G401.6 (cell line): ENCODE measurements around the gene CHI3L2.
"Not testable (repeated sequence)": the region's sequence is repeated elsewhere in the genome, so short reads cannot be mapped to it uniquely, and the experiment has no call there.

Experiments
- FAIRE-seq: peaks from 2 replicates; lab custom pipeline; 2012; peaks lifted over from hg19 to GRCh38; lab: Jason Lieb, UNC

Gene CHI3L2

DNA sequence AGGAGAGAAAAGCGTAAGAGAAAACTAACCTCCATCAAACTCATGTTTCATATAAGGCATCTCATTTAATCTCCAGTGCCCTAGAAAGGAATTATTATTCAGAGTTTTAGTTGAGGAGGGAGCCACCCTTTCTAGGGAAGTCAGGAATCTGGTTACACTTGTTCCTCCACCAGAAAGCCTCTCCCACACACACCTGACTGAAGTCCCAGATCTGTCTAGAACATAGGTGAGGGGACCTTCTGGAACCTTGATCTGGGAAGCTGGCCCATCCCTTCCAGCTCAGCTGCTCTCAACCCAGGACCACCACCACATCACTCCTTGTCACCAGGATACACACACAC is 25.2 kb upstream of the CHI3L2 start:
- no peak for FAIRE-seq

DNA sequence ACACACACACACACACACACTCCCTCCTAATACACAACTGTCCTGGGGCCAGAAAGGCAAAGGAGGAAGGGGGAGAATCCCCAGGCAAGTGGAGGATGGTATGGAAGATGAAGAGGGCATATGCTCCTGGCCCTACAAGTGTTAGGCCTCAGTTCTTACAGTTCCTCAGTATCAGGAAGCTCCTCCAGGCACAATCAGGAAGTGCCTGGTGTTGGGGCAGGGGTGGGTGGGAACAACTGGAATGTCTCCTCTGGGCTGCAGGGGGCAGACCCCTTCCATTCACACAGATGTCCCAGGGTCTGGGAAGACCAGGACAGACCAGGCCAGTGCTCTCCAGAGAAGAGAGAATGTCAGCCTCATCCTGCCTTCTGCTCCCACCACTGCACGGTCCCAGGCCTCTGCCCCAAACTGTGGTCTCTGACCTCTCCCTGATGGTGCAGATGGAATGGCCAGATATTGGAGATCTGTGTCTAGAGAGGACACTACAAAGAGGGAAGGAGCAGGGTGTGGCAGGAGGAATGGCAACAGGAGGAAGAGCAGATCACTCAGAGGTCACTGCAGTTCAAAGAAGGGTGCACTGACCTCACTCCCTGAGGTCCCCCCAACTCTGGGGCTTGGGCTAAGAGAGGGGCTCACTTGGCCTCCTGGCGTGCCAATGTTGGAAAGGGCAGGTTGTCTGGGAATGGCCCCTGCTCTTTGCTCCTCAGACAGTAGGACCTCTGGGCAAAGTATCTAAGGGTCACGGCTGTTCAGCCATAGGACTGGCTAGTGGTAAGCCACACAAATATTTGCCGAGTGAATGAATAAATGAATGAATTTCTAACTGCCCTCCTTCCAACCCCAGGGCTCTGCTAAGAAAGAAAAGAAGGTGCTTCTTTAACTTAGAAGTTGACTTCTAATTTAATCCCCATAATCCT is 24.5 kb upstream of the CHI3L2 start:
- no peak for FAIRE-seq

DNA sequence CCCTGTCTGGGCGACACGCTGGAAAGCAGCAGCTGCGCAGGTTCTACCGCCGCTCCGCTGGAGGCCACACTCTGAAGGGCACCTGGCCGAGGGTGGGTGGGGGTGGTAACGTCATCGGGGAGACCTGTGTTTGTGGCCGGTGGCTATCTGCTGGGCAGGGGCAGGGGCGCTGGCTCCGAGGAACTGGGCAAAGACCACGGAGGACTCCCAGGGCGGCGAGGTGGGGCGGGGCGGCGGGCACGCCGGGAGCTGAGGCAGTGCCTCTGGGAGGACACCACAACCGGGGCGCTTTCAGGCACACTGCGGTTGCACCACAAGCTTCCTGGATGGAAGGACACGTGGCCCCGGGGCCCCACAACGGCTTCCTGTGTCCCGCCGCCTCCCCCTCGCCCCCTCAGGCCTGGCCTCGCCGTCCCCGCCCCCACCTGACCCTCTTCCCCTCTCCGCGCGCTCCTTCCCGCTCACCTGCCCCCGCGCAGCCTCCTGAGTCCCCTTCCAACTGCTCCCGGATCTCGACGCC is 23.8 kb upstream of the CHI3L2 start:
- no peak for FAIRE-seq

DNA sequence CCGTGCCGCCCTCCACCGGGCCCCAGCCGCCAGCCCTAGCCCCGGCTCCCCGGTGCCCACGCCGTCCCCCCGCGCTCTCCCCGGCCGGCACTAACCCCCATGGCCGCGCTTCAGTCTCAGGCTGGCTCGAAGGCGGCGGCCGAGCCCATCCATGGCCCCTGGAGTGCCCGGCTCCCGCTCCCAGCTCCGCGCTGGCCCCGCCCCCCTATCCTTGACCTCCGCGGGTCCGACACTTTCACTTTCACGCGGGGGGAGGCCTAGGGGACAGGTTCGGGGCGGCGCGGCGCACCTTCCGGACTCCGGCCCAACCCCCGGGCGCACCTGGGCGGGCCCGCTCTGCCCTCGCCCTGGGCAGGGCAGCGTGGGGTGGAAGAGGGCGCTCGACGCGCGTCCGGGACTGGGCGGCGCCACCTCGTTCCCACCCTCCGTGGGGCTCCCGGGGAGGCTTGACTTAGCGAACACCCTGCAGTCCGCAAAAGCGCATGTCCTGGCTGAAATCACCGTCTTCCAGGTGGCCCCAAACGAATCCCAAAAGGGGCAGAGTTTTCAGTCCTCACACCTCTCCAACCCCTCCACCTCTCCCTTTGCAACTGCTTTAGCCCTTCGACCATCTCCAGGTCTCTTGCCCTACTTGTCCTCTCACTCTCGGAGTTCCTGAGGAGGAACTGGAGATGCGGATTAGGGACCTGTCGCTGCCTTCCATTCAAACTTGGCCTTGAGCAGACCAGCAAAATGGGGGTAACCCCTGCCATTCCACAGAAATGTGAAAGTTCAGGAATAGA is 23.1 kb upstream of the CHI3L2 start:
- no peak for FAIRE-seq

DNA sequence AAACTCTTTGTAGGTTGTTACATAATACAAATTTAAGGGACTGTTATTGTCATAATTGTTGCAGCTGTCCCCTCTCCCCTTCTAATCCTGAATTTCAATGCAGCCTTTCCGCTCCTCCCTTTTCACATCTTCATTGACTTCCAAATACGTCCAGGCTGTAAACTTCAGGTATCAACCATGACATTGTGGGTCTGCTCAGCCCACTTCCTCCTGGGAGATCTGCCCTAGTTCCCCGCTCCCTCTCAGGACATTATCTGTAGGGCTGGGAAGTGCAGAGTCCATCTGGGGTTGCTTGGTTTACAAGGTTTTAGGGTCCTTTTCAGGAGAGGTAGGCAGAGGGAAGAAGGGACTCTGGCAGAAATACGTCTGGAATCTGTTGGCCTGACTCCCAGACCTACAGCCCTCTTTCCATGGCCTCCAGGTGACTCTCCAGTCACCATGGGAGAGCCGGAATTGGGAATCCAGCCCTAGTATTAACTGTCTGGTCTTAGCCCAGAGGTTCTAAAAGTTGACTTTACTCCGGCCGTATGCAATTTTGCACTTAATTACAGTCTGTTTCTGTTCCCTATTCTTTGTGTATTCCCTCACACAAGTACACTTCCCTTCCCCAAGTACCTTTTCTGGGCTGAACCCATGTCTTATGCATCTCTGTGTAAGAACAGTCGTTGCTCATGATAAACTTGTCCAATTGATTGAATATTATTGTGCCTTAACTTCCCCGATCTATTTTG is 22.4 kb upstream of the CHI3L2 start:
- no peak for FAIRE-seq

DNA sequence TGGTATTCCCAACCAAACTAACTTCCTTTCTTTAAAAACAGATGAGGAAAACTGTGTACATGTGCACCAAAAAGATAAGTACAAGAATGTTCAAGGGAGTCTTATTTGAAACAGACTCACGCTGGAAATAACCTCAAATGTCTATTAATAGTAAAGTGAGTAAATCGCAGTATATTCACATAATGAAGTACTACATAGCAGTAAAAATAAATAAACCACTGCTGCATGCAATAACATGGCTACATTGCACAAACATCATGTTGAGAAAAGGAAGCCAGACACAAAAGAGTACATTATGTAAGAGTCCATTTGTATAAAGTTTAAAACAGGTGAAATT is 21.8 kb upstream of the CHI3L2 start:
- FAIRE-seq: no peak

DNA sequence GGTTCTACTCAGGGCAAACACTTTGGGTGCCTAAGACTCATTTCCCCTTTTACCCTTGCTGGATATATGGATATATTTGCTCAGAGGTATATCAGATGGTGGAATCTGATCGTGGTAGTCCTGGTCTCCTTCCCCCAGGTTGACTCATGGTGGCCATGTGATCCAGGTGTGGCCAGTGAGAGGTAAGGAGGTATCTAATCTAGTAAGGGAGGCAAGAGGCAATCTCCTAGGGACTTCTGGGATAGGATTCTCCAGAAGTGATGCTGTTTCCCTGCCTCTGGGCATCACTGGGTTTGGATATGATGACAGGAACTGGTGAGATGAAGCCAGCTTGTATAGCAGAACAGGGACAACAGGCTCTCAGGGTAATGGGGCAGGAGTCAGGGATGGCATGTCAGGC is 18.6 kb upstream of the CHI3L2 start:
- no peak for FAIRE-seq

DNA sequence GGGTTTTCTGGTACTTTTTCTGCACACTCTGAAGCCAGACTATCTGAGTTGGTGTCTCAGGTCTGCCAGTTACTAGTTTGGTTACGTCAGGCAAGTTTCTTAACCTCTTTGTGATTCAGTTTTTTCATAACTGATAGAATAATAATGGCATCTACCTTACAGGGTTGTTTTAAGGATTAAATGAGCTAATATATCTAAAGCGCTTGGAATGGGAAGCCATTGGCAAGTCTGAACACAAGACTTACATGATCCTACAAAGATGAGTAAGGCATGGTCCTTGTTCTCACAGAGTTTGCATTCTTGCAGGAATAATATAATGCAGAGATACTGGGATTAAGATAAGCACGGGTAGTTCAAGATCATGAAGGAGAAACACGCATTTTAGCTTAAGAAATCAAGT is 17.9 kb upstream of the CHI3L2 start:
- FAIRE-seq: no peak

DNA sequence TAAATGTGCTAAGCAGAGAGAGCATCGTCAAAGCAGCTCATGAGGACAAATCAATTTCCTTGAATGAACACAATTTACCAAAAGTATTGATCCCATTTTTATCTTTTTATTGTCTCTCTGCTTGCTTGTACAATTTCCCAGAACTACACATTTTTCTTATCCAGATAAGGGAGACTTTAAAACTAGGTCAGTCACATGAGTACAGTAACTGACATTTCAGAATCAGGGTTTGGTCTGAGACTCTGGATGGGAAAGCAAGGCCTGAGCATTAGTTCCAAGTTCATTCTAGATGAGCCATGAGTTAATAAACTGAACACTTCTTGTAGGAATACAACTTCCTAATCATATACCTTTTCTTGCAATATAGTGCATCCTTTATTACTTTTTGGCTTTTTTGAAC is 15.6 kb upstream of the CHI3L2 start:
- no peak for FAIRE-seq

DNA sequence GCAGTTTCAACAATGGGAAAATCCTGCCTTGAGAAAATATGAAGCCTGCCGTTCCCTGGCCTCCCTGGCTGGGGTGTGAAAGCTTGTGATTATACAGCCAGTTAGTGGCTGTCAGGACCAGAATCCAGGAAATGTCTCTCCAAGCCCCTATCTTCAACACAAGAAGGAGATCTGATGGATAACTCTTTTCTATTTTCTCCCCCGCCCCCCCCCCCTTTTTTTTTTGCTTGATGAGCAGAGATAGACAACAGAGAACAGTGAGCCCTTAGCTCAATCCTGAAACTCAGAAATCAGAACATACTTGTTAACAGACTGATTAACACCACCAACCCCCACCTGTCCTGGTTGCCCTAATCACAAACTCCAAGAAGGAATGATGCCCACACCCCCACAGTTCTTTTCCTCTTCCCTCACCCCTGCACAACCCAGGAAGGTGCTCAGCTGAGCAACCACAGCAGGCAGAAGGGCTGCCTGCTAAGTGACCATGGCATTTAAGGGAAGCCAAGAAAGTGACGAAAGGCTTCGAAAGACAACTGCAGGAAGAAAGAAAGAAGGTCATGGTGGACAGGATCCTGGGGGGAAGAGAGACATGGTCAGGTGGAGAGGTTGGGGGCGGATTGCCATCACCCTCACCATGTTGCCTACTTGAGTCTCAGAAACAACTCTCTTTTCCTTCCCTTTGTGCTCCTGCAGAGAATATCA is 14.7 kb upstream of the CHI3L2 start:
- no peak for FAIRE-seq

DNA sequence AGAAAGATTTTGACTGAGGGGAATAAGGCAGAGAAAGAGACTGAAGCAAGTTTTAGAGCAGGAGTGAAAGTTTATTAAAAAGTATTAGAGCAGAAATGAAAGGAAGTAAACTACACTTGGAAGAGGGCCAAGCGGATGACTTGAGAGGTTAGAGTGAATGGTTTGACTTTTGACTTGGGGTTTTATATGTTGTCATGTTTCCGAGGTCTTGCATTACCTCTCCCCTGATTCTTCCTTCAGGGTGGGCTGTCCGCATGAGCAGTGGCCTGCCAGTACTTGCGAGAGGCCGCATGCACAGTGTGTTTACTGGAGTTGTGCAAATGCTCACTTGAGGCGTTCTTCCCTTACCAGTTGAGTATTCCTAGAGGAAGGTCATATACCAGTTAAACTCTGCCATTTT is 14.1 kb upstream of the CHI3L2 start:
- FAIRE-seq: no peak

DNA sequence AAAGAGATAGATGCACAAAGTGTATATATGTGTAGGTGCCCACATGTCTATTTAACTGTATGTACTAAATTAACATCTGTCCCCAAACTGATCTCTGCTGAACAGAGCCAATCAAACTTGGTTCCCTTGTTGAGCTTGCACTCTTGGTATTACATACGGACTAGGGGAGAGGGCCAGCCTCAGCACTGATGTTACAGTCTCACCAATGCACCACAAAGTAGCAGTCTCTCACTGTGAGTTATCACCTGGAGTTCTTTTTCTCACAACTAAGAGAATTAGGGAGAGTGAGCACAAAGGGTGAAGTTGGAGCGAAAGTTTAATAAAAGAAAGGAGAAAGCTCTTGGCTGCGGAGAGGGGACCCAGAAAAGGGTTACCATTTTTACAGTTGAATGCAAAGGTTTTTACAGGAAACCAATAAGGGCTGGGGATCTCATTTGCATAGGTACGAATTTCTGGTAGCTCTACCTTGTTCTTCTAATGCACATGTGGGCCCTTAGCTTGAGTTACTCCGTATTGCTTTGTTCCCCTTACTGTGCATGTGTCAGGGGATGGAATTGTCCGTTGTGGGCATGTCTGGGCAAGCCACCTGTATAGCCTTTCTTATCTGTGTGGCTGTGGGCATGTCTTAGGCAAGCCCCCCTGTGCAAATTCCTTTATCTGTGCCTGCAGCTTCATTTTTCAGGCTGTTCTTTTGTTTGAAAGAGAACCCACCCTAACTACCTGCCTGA is 13.3 kb upstream of the CHI3L2 start:
- no peak for FAIRE-seq

DNA sequence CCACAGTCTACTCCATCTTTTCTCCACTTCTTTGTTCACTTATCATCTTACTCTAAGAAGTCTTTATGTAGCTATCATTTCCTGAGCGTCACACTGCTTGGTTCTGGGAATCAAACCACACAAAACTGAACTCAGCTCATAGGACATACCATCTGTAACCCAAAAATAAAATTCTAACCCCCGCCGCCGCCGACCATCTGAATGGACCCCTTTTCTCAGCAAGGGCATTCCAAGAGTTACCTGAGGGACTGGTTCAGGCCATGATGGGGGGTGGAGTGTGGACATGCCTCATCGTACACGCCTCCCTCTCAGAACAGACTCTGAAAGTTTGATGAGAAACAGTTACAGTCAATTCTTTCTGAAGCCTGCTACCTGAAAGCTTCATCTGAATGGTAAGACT is 12.6 kb upstream of the CHI3L2 start:
- FAIRE-seq: no peak

DNA sequence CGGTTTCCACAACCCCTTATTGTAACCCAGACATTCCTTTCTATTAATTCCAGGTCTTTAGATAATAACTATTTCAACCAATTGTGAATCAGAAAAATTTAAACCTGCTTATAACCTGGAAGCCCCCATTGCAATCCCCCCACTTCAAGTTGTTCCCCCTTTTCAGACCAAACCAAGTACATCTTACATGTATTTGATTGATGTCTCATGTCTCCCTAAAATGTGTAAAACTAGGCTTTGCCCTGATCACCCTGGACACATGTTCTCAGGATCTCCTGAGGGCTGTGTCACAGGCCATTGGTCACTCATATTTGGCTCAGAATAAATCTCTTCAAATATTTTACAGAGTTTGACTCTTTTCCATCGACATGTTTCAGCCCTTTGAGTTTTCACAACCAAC is 12.2 kb upstream of the CHI3L2 start:
- not testable (repeated sequence) for FAIRE-seq

DNA sequence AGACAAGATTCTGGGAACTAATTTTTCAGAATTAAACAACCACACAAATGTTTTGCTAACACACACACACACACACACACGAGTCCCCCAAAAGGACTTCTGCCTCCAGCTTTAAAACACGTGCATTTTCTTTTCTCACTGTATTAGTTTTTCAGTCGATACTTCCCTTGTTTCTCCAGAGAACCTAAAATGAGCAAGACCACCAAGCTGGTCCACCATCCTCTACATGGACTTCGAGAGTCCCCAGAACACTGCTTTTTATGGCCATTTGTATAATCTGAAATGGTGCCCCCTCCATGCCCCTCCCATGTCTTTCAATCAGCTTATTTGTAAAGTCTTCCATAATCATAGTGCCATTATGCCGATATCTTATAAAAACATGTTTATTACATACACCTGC is 10.8 kb upstream of the CHI3L2 start:
- FAIRE-seq: no peak

DNA sequence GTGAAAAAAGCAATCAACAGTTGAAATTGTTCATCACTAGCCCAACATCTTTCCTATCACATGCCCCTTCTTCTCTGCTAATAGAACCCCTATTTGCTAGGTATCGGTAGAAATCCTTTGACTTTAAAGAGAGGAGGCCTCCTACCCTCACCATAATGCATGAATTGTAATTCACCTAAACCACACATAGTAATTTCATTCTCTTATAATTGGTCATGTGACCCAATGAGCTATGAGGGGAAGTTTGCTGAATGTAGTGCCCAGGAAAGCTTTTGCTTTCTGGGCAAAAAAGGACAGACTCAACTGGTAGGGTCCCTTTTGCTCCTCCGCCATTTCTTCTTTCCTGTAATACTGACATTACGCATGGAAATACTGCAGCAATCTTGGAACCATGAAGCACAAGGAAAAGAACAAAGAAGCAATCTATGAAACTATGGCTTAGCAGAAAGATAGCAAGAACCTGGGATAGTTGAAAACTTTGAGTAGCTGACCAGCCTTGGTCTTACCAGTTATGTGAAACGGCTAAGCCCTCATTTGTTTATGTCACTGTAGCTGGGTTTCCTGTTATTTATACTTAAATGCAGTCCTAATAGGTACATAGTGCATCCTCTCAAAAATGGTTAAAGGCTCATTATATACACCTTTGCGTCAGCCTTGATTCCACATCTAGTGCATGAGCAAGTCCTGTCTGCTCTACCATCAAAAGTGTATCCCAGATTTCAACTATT is 10.2 kb upstream of the CHI3L2 start:
- no peak for FAIRE-seq

DNA sequence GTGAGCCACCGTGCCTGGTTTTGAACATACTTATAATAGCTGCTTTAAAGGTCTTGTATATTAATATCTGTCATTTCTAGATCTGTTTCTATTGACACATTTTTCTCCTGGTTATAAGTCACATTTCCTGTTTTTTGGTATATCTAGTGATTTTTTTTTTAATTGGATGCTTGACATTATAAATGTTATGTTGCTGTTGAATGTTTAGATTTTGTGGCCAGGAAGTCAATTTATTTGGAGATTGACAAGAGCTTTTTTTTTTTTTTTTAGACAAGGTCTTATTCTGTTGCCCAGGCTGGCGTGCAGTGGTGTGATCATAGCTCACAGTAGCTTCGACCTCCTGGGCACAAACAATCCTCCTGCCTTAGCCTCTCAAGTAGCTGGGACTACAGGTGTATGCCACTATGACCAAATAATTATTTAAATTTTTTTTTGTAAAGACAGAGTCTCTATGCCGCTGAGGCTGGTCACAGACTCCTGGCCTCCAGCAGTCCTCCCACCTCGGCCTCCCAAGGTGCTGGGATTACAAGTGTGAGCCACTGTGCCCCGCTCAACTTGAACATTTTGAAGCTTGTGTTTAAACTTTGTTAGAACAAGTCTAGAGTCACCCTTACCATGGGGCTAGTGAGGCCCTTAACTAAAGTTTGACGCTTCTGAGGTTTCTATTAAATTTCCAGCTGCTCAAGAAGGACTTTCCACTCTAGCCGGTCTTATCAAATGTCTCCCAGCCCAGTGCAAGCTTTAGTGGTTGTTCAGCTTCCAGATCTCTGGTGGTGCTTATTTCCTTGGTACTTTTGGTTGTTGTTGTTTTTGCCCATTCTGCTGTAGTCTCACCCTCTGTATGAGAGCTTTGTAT is 8.6 kb upstream of the CHI3L2 start:
- FAIRE-seq: no peak

DNA sequence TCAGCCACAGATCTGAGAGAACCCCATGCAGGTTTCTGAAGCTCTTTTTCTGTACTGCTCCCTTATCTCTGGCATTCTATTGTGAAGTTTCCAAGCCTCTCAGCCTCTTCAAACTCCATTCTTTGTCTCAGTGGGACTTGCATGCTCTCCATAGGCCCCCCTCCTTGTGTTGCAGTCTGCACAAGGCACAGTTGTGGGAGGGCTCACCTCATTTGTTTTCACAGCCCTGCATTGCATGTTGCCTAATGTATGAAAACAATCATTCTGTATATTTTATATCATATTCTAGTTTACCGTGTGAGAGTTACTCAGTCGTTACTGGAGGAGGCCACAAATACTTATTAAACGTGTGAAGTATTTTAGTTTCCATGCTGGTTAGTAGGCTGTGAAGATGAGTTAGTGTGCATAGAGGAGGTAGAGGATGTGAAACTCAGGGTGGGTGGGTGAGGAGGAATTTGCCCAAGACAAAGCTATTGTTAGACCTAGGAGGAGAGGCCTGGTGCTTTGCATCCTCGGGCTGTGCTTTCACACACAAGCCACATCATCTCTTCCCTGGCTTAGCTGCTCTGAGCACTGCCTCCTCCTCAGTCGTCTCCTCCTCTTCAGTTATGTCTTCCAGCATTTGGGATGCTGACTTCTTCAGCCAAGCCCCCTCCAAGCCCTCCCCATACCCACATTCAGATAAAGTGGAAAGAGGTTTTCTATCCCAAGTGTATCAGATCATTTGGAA is 7.8 kb upstream of the CHI3L2 start:
- FAIRE-seq: no peak

DNA sequence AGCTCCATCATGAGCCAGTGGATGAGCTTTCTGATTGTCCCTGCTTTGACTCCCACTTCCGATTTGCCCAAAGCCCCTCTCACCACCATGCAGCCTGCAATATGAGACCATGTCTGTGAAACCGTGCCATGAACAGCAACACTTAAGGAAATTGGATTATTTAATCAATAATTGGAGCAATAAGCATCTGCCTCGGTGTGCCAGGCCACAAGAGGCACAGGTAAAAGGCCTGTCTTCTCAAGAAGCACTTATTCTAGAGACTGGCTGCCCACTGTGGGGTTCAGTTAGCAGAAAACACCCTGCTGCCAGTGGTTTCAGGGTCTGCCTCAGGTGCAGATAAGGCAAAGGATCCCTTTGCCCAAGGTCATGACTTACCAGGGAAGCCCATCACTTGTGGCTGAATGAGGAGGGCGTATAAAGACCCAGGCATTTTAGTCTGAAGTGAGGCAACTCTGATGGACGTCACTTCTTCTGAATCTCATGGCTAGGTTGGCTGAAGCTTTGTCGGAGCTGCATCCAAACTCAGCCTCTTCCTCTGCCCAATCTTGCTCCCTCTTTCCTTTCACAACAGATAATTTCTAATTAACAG is 7.1 kb upstream of the CHI3L2 start:
- no peak for FAIRE-seq
